RWPE2 (cell line): ENCODE measurements around the gene SLC26A8.

Source experiments
- ATAC-seq: fragments of 200-7000 bp; cut with Tn5 transposase; 3 replicates; pipeline ENCODE4 v1.9.1; 2021; ENCODE audit warnings: low read depth
- DNase-seq: peaks from one replicate; pipeline ENCODE4 v3.0.0-alpha.2; 2020; ENCODE audit warnings: low spot score
- H3K27ac ChIP-seq: fragments of 450-650 bp; 2 replicates; pipeline ENCODE4 v1.5.1; 2017; ENCODE audit warnings: mild to moderate bottlenecking; ENCODE audit not compliant: poor library complexity, severe bottlenecking
- H3K27me3 ChIP-seq: fragments of 250-450 bp; sonication (Bioruptor Pico); 2 replicates; pipeline ENCODE4 v1.5.1; 2021; ENCODE audit warnings: mild to moderate bottlenecking, moderate library complexity; ENCODE audit not compliant: insufficient read depth, poor library complexity, severe bottlenecking
- H3K36me3 ChIP-seq: fragments of 250-450 bp; sonication (Bioruptor Pico); 2 replicates; pipeline ENCODE4 v1.5.1; 2020; ENCODE audit warnings: low read depth, mild to moderate bottlenecking, moderate library complexity
- H3K4me1 ChIP-seq: fragments of 250-450 bp; sonication (Bioruptor Pico); 2 replicates; pipeline ENCODE4 v1.5.1; 2021; ENCODE audit warnings: mild to moderate bottlenecking, moderate library complexity; ENCODE audit not compliant: insufficient read depth, poor library complexity, severe bottlenecking
- H3K4me3 ChIP-seq: fragments of 250-450 bp; sonication (Bioruptor Pico); 2 replicates; pipeline ENCODE4 v1.5.1; 2021; ENCODE audit warnings: mild to moderate bottlenecking, moderate library complexity; ENCODE audit not compliant: severe bottlenecking
- H3K9me3 ChIP-seq: fragments of 250-450 bp; sonication (Bioruptor Pico); 2 replicates; pipeline ENCODE4 v1.5.1; 2021; ENCODE audit warnings: mild to moderate bottlenecking, moderate library complexity; ENCODE audit not compliant: severe bottlenecking
- CTCF ChIP-seq: fragments of 450-650 bp; IDR thresholded peaks from one replicate; pipeline ENCODE4 v1.5.1; 2017; ENCODE audit warnings: mild to moderate bottlenecking, moderate library complexity; ENCODE audit not compliant: poor library complexity, severe bottlenecking

SLC26A8 gene

GRCh38 chr6:36066817-36067216 is 42.4 kb upstream of the SLC26A8 start:
- DNase-seq (no peak), ATAC-seq (no peak)
- Histone ChIP-seq H3K27me3 (no peaks in the 10 kb centered on the region), H3K27ac (no peak overlapping the region), H3K4me3 (no peak overlapping the region), H3K4me1 (no peaks in the 10 kb centered on the region), H3K9me3 (no peaks in the 10 kb centered on the region), H3K36me3 (peaks cover 11% of the 10 kb centered on the region)
- no peak for TF ChIP-seq CTCF

GRCh38 chr6:36065916-36066315 is 41.5 kb upstream of the SLC26A8 start:
- Histone ChIP-seq H3K4me1 (no peaks in the 10 kb centered on the region), H3K4me3 (no peak overlapping the region), H3K36me3 (peaks cover 18% of the 10 kb centered on the region), H3K27me3 (no peaks in the 10 kb centered on the region), H3K27ac (no peak overlapping the region), H3K9me3 (no peaks in the 10 kb centered on the region)
- ATAC-seq (no peak), DNase-seq (no peak)
- TF ChIP-seq CTCF, result no peak

- no peaks in the 10 kb centered on the region for H3K27me3 ChIP-seq
- TF ChIP-seq CTCF, result no peak
- H3K4me1 ChIP-seq, result no peaks in the 10 kb centered on the region
- H3K36me3 ChIP-seq, result peaks cover 25% of the 10 kb centered on the region
- H3K4me3 ChIP-seq, result no peak overlapping the region
- no peak overlapping the region for H3K27ac ChIP-seq
- no peaks in the 10 kb centered on the region for H3K9me3 ChIP-seq
- no peak for ATAC-seq
- no peak for DNase-seq
Observed at GRCh38 chr6:36064770-36065396, 40.4 kb upstream of the SLC26A8 start.

- no peak for TF ChIP-seq CTCF
- Histone ChIP-seq H3K36me3 (peaks cover 31% of the 10 kb centered on the region), H3K27me3 (no peaks in the 10 kb centered on the region), H3K4me1 (no peaks in the 10 kb centered on the region), H3K9me3 (no peaks in the 10 kb centered on the region), H3K27ac (no peak overlapping the region), H3K4me3 (no peak overlapping the region)
- ATAC-seq (no peak), DNase-seq (no peak)
Observed at GRCh38 chr6:36063318-36064060, 39.0 kb upstream of the SLC26A8 start.

- no peak for TF ChIP-seq CTCF
- H3K9me3 ChIP-seq, result no peaks in the 10 kb centered on the region
- no peak for DNase-seq
- no peak overlapping the region for H3K4me3 ChIP-seq
- no peaks in the 10 kb centered on the region for H3K27me3 ChIP-seq
- peaks cover 33% of the 10 kb centered on the region for H3K36me3 ChIP-seq
- H3K4me1 ChIP-seq, result no peaks in the 10 kb centered on the region
- no peak for ATAC-seq
- no peak overlapping the region for H3K27ac ChIP-seq
Observed at GRCh38 chr6:36062247-36062646, 37.8 kb upstream of the SLC26A8 start.
